GM21737 (cell line): ENCODE results near the gene MT4.
A peak's percentile ranks its signal among the peaks of the same experiment; 100 is the strongest.

Source experiments
- ATAC-seq: cut with Tn5 transposase; IDR thresholded peaks from one replicate; pipeline ENCODE4 v1.9.1; 2021; ENCODE audit warnings: mild to moderate bottlenecking, moderate library complexity; ENCODE audit not compliant: unreplicated experiment

MT4 gene

DNA sequence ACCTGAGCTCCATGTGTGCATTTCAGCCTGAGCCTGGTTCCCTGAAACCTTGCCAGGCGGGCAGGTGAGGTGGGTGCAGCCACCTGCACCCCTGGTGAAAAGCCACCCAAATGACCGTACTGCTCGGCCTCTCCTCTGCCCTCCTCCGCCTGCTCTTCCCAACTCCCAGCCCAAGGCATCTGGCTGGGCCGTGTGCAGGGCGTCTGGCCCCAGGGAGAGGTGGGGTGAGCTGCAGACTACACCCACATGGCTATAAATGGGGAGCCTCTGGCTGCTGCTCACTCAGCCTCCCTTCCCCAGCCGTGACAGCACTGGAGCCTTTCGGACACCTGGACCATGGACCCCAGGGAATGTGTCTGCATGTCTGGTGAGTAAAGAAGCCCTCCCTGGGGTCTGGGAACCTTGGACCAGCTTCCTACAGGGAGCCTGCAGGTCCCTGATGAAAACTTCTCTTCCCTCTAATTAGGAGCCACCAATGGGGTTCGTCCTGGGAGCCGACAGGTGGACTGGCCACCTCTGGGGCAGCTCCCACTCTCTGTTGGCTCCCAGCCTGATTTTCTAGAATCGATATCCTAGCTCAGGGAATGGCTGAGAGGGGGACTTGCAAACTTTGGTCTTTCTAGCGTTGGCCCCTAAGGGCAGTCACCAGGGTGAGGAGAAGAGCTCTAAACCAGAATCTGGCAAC is at the start of gene MT4:
Gene MT4 (plus strand): TSS at position 281 of the 685 bp plus-strand sequence. CDS start 56 bp downstream, at position 337.
- ATAC-seq = no peak

GRCh38 chr16:56515665-56516064 is 49.2 kb upstream of the MT4 start:
- no peak for ATAC-seq

- no peak for ATAC-seq
Observed at GRCh38 chr16:56517206-56517605, 47.7 kb upstream of the MT4 start.

DNA sequence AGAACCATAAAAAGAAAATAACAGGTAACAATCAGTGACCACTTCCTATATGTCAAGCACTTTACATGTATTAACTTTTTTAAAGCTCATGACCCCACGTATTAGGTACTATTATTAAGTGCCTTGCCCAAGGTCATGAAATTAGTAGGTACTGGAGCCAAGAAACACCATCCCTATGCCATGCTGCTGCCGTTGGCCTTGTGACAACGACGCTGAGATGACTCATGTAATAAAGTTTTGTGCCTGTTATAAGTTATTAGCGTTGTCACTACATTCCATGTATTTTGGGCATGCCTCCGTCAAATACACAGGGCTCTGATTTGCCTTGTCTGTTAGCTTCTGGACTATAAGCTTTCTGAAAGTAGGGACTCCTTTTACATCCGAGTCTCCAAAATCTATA is 46.4 kb upstream of the MT4 start:
- ATAC-seq = no peak

DNA sequence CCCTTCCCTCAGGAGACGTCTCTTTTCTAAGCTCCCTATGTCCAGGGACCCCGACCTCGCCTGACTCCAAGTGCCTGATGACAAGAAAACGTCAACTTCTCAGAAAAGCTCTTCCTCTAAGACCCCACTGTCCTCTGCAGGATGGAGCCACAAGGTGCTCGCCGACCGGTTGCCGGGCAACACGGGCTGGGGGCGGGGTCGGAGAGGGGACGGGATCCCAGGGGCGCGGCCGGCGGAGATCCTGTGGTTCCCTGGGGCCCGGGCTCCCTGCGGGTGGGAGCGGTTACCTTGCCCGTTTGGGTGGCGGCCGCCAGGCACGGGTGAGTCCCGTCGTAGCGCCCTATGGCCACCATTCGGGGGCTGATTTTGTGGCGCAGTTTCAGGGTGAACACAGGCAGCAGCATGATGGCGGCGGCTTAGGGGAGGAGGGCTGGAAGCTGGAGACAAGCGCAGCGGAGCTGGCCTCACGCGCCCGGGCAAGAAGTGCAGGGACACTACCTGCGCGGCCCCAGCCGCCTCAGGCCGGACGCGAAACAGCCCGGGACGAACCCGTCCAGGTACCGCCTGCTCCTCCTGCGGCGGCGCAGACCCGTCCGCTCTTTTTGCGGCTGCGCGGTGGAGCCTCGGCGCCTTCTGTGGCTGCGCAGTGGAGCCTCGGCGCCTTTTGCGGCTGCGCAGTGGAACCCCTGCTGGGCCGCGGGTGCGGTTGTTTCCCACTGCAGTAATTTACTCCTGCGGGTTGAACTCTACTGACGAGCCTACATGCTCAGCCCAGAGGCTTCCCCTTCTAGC is 45.2 kb upstream of the MT4 start, which contains the start of gene BBS2:
Gene BBS2 (minus strand): TSS at position 566 of the 792 bp plus-strand sequence. CDS start 162 bp downstream, at position 404.
- ATAC-seq = peak; percentile 82

GRCh38 chr16:56520251-56520577 is 44.7 kb upstream of the MT4 start:
- no peak for ATAC-seq

- ATAC-seq = no peak
Observed at GRCh38 chr16:56525236-56525635, 39.6 kb upstream of the MT4 start.

GRCh38 chr16:56530872-56531271 is 34.0 kb upstream of the MT4 start:
- no peak for ATAC-seq

DNA sequence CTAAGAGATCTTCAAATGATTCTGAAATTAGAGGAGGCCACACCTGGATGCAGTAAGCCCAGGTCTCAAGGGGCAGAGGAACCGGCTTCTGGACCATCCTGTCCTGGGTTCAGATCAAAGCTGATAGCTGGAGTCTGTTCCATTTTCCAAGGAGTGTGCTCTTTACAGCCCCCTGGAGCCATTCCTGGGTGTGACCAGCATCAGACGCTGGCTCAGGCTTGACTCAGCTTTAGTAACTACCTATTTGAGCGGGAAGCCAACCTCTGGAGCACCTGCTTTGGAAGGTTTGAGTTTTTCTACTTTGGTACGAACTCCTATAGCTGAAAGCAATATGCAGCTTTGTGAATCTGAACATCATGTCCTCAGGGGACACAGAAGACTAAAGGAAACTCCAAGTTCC is 32.2 kb upstream of the MT4 start:
- no peak for ATAC-seq

DNA sequence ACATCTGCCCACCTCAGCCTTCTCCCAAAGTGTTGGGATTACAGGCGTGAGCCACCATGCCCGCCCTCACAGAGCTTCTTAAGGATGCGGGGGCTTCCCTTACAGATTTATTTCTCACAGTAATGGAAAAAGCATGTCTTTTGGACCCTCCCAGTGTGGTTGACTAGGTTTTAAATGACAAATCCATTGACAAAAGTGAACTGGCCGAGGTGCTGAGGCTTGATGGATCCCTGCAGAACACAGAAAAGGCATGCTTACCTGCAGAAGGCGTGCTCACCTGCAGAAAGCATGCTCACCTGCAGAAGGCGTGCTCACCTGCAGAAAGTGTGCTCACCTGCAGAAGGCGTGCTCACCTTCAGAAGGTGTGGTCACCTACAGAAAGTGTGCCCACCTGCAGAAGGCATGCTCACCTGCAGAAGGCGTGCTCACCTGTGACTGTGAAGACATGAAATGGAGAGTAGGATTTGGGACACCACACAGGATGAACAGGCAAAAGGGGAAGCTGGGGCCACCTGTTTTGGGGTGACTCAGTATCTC is 30.0 kb upstream of the MT4 start:
- no peak for ATAC-seq

GRCh38 chr16:56538331-56538730 is 26.5 kb upstream of the MT4 start:
- ATAC-seq = no peak

DNA sequence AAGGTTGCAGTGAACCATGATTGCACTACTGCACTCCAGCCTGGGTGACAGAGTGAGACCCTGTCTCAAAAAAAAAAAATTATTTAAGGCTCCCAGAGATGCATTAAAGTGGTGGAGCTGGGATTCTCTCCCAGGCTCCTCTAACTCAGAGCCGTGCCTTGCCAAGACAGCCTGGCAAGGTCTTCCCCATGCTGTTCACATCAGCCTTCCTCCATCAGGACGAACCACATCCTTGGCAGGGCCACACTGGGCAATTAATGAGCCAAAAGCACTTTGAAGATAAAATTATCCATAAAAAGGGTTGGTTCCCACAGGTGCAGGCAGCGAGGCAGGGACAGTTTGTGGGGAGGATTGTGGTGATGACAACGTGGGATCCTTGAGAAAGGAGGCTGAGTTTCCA is 25.2 kb upstream of the MT4 start:
- ATAC-seq = no peak

- ATAC-seq = no peak
Observed at GRCh38 chr16:56542039-56542438, 22.8 kb upstream of the MT4 start.

GRCh38 chr16:56547120-56547948 is 17.5 kb upstream of the MT4 start:
- ATAC-seq = no peak

- no peak for ATAC-seq
Observed at GRCh38 chr16:56547949-56548567, 16.8 kb upstream of the MT4 start.

DNA sequence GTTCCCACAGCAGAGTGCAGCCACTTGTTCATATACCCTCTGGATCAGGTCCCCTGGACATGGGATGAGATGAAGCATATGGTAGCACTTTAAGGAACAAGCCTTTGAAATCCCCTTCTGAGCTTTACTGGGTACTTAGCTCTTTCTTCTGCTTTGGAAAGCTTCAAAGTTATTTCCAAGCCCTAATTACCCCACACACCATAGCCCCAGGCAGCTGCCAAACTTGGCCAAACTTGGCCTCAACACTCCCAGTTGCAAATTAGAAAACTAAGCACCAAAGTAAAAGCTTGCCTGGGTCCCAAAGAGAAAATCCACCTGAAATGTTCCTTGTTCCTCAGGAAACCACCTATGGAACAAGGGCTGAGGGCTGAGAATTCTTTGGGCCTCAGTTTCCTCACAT is 15.7 kb upstream of the MT4 start:
- no peak for ATAC-seq

GRCh38 chr16:56549744-56550385 is 15.0 kb upstream of the MT4 start:
- no peak for ATAC-seq

GRCh38 chr16:56551796-56552738 is 12.8 kb upstream of the MT4 start:
- ATAC-seq = no peak

GRCh38 chr16:56554441-56554840 is 10.4 kb upstream of the MT4 start:
- ATAC-seq = no peak
